Activated B cell treated with CpG ODN at 0.5 μM for 24 hours (primary cell): ENCODE data around the gene FBXL19. TPM values are rescaled to one million over a fixed set of nuclear protein-coding genes. Genes with fewer than 3 reads are reported as not detected.

Experiments used
- ATAC-seq: fragments of 200-7000 bp; cut with Tn5 transposase; one replicate; pipeline ENCODE4 v1.10.0; 2021; ENCODE audit warnings: low read depth, mild to moderate bottlenecking, moderate library complexity
- CTCF ChIA-PET: fragments of 350-600 bp; sonication (Branson Sonifier 250); formaldehyde crosslinking; loops from one replicate; lab custom pipeline; 2021; ENCODE audit warnings: antibody characterized with exemption; lab: Charles Lee
- POLR2A ChIA-PET: fragments of 350-600 bp; sonication (Branson Sonifier 250); formaldehyde crosslinking; loops from one replicate; lab custom pipeline; 2021; ENCODE audit warnings: antibody characterized with exemption; lab: Charles Lee
- DNase-seq: peaks from one replicate; pipeline ENCODE4 v3.0.0; 2022
- H3K27ac Mint-ChIP-seq: one replicate; pipeline ENCODE4 v1.8.0; 2020; ENCODE audit warnings: mixed read lengths
- H3K27me3 Mint-ChIP-seq: one replicate; pipeline ENCODE4 v1.8.0; 2021; ENCODE audit warnings: mixed read lengths
- H3K36me3 Mint-ChIP-seq: one replicate; pipeline ENCODE4 v1.8.0; 2021; ENCODE audit warnings: low read depth, mixed read lengths
- H3K4me1 Mint-ChIP-seq: one replicate; pipeline ENCODE4 v1.8.0; 2021; ENCODE audit warnings: mixed read lengths
- H3K4me3 Mint-ChIP-seq: one replicate; pipeline ENCODE4 v1.8.0; 2020; ENCODE audit warnings: mild to moderate bottlenecking, mixed read lengths
- H3K9me3 Mint-ChIP-seq: one replicate; pipeline ENCODE4 v1.8.0; 2020; ENCODE audit warnings: mixed read lengths
- CTCF ChIP-seq: fragments of 200-600 bp; IDR thresholded peaks from one replicate; pipeline ENCODE4 v1.8.0; 2022; ENCODE audit warnings: antibody characterized with exemption, mild to moderate bottlenecking
- intact Hi-C: fragments of 100-400 bp; cut with micrococcal nuclease; formaldehyde crosslinking; loops from one replicate; pipeline ENCODE4 v1.15.1; 2024
- total RNA-seq: library from RNA; stranded (reverse); gene quantifications from 2 replicates; pipeline ENCODE4 v1.2.3, GENCODE V29; 2022

FBXL19 gene
- total RNA-seq, 1 donor from 2014 or later = 24.2 TPM

- intact Hi-C loops = loop anchor here (10.0 kb wide), 1 partner anchor 923 kb away; the partner anchor contains the start of gene ZNF267
- DNase-seq (no peak), ATAC-seq (no peak)
- CTCF ChIA-PET = interaction anchor here (0.8 to 1.5 kb wide), 2 partner anchors 9 to 10 kb away, joined by 3 to 4 read pairs; no protein-coding TSS in a partner anchor
- TF ChIP-seq CTCF = no peak
- H3K27ac Mint-ChIP-seq = peak overlapping the region; percentile 46
- H3K4me1 Mint-ChIP-seq = peaks cover 27% of the 10 kb centered on the region
- no peak overlapping the region for H3K4me3 Mint-ChIP-seq
- no peaks in the 10 kb centered on the region for H3K27me3 Mint-ChIP-seq
- H3K36me3 Mint-ChIP-seq = peaks cover 10% of the 10 kb centered on the region
- POLR2A ChIA-PET = no interaction called here
- no peaks in the 10 kb centered on the region for H3K9me3 Mint-ChIP-seq
Observed at GRCh38 chr16:30951750-30952149, 28.4 kb downstream of the FBXL19 start.

GRCh38 chr16:30953111-30953510, 29.7 kb downstream of the FBXL19 start:
- ATAC-seq (no peak), DNase-seq (no peak)
- Mint-ChIP-seq H3K27ac (no peak overlapping the region), H3K27me3 (no peaks in the 10 kb centered on the region), H3K4me1 (peaks cover 27% of the 10 kb centered on the region), H3K9me3 (no peaks in the 10 kb centered on the region), H3K36me3 (peaks cover 16% of the 10 kb centered on the region), H3K4me3 (no peak overlapping the region)
- no peak for TF ChIP-seq CTCF
- ChIA-PET POLR2A (no interaction called here), CTCF (interaction anchor here (1.1 to 1.9 kb wide), 5 partner anchors 11 to 349 kb away, joined by 3 to 6 read pairs (median 3); partner anchors contain the start of gene KAT8)
- intact Hi-C loops = loop anchor here (10.0 kb wide), 1 partner anchor 922 kb away; the partner anchor contains the start of gene ZNF267

GRCh38 chr16:30953511-30954124, 30.2 kb downstream of the FBXL19 start:
- Mint-ChIP-seq H3K27ac (no peak overlapping the region), H3K9me3 (no peaks in the 10 kb centered on the region), H3K27me3 (no peaks in the 10 kb centered on the region), H3K4me3 (no peak overlapping the region), H3K4me1 (peaks cover 31% of the 10 kb centered on the region), H3K36me3 (peaks cover 18% of the 10 kb centered on the region)
- peak; percentile 42 for DNase-seq
- ATAC-seq = no peak
- CTCF ChIA-PET = interaction anchor here (1.1 to 1.9 kb wide), 6 partner anchors 12 to 490 kb away, joined by 3 to 6 read pairs (median 4); partner anchors contain the start of gene KAT8
- POLR2A ChIA-PET = interaction anchor here (1.4 to 2.4 kb wide), 2 partner anchors 24 to 121 kb away, joined by 3 to 12 read pairs; partner anchors contain the start of genes ZNF646 and ZNF668
- intact Hi-C loops = loop anchor here (10.0 kb wide), 1 partner anchor 921 kb away; the partner anchor contains the start of gene ZNF267
- no peak for TF ChIP-seq CTCF

GRCh38 chr16:30954993-30955392, 31.6 kb downstream of the FBXL19 start:
- Mint-ChIP-seq H3K4me3 (no peak overlapping the region), H3K27me3 (no peaks in the 10 kb centered on the region), H3K36me3 (peaks cover 24% of the 10 kb centered on the region), H3K9me3 (no peaks in the 10 kb centered on the region), H3K27ac (no peak overlapping the region), H3K4me1 (peaks cover 36% of the 10 kb centered on the region)
- intact Hi-C loops = loop anchor here (5.0 to 10.0 kb wide), 2 partner anchors 162 to 920 kb away; partner anchors contain the start of genes KAT8 and ZNF267
- ChIA-PET POLR2A (interaction anchor here (1.2 to 2.4 kb wide), 3 partner anchors 26 to 163 kb away, joined by 3 to 12 read pairs (median 4); partner anchors contain the start of genes KAT8, ZNF646 and ZNF668), CTCF (interaction anchor here (1.1 to 1.6 kb wide), 2 partner anchors 13 to 488 kb away, joined by 4 to 5 read pairs; no protein-coding TSS in a partner anchor)
- ATAC-seq = no peak
- DNase-seq = no peak
- no peak for TF ChIP-seq CTCF
